SH-SY5Y (cell line): ENCODE data around the gene PIK3C3.

ENCODE experiments used
- GATA2 ChIP-seq: IDR thresholded peaks from 2 replicates; pipeline ENCODE4 v1.6.1; 2011; ENCODE audit warnings: mild to moderate bottlenecking, low read depth, low read length
- GATA3 ChIP-seq: IDR thresholded peaks from 2 replicates; pipeline ENCODE4 v1.6.1; 2011; ENCODE audit warnings: low read depth, mild to moderate bottlenecking, low read length, moderate library complexity

DNA sequence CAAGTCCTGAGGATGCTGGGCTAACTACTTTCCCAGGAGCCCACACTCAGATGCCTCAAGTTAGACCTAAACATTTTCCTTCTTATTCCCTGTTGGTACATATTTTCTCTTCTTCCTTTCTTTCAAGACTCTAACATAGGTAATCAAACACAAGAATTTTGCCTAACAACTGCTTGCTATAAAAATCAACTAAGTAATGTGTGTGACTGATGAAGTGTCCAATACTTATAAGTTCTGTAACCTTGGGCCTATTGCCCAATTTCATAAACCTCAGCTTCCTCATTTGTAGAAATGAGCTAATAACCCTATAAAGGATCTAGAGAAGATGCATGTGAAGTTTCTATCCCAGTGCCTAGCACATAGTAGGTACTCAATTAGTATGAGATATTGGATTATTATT is 31.6 kb upstream of the PIK3C3 start:
- TF ChIP-seq GATA2 = no peak
- TF ChIP-seq GATA3 = no peak
